CD4-positive, alpha-beta T cell (primary cell): ENCODE measurements around the gene RALGPS2. TPM values are rescaled to one million over a fixed set of nuclear protein-coding genes. Genes with fewer than 3 reads are reported as not detected.

Source experiments
- ATAC-seq: fragments of 200-7000 bp; cut with Tn5 transposase; one replicate; pipeline ENCODE4 v1.10.0; 2022; ENCODE audit warnings: mild to moderate bottlenecking; ENCODE audit not compliant: poor library complexity
- CTCF ChIA-PET: fragments of 350-600 bp; sonication (Branson Sonifier 250); formaldehyde crosslinking; loops from one replicate; lab custom pipeline; 2021; ENCODE audit warnings: antibody characterized with exemption, inconsistent platforms; lab: Charles Lee
- POLR2A ChIA-PET: fragments of 350-600 bp; sonication (Branson Sonifier 250); formaldehyde crosslinking; loops from one replicate; lab custom pipeline; 2021; ENCODE audit warnings: antibody characterized with exemption, inconsistent platforms; lab: Charles Lee
- DNase-seq, 14 experiments: peaks; one replicate each; pipeline ENCODE4 v3.0.0-alpha.2; 2013 to 2020; ENCODE audit warnings: mixed read lengths in 2 of 14
- H3K27ac ChIP-seq, 2 donors: one replicate each; pipeline versions ENCODE4 v1.5.1 to v1.7.0; 2013; ENCODE audit warnings: low read length in 2 of 2, low read depth in 1 of 2, mild to moderate bottlenecking in 1 of 2
- H3K27me3 ChIP-seq, 2 experiments: 1 replicate in 1 of 2; 2 replicates in 1 of 2; pipeline versions ENCODE4 v1.6.1 to v1.7.0; 2013; ENCODE audit warnings: low read length in 2 of 2, control low read depth in 1 of 2, mild to moderate bottlenecking in 1 of 2, moderate library complexity in 1 of 2; ENCODE audit not compliant: insufficient read depth in 2 of 2, control insufficient read depth in 1 of 2
- H3K36me3 ChIP-seq: one replicate; pipeline ENCODE4 v1.6.1; 2013; ENCODE audit warnings: low read length, control low read depth; ENCODE audit not compliant: insufficient read depth
- H3K4me1 ChIP-seq: one replicate; pipeline ENCODE4 v1.6.1; 2013; ENCODE audit warnings: low read length, control low read depth; ENCODE audit not compliant: insufficient read depth
- H3K4me3 ChIP-seq: one replicate; pipeline ENCODE4 v1.5.1; 2013; ENCODE audit warnings: mild to moderate bottlenecking, low read length, moderate library complexity
- H3K9me3 ChIP-seq, 2 experiments: 1 replicate in 1 of 2; 2 replicates in 1 of 2; pipeline versions ENCODE4 v1.6.1 to v1.7.0; 2013; ENCODE audit warnings: low read length in 2 of 2, mild to moderate bottlenecking in 2 of 2, control low read depth in 1 of 2, moderate library complexity in 1 of 2; ENCODE audit not compliant: control insufficient read depth in 1 of 2, insufficient read depth in 1 of 2
- H3K27ac Mint-ChIP-seq: one replicate; pipeline ENCODE4 v1.8.0; 2020; ENCODE audit warnings: mixed read lengths
- H3K27me3 Mint-ChIP-seq: one replicate; pipeline ENCODE4 v1.8.0; 2021; ENCODE audit warnings: mixed read lengths
- H3K36me3 Mint-ChIP-seq: one replicate; pipeline ENCODE4 v1.8.0; 2021; ENCODE audit warnings: low read depth, mixed read lengths
- H3K4me1 Mint-ChIP-seq: one replicate; pipeline ENCODE4 v1.8.0; 2021; ENCODE audit warnings: low read depth, mixed read lengths
- H3K4me3 Mint-ChIP-seq: one replicate; pipeline ENCODE4 v1.8.0; 2020; ENCODE audit warnings: mild to moderate bottlenecking, mixed read lengths
- H3K9me3 Mint-ChIP-seq: one replicate; pipeline ENCODE4 v1.8.0; 2020; ENCODE audit warnings: mixed read lengths
- CTCF ChIP-seq: fragments of 200-600 bp; IDR thresholded peaks from one replicate; pipeline ENCODE4 v1.8.0; 2022; ENCODE audit warnings: antibody characterized with exemption, mild to moderate bottlenecking
- intact Hi-C, 2 experiments: fragments of 100-400 bp; cut with DNase I in 1 of 2; cut with micrococcal nuclease in 1 of 2; formaldehyde crosslinking; loops; one replicate each; pipeline versions ENCODE4 v1.15.1 to v1.9.0; 2023 to 2025; cut with DNase I, micrococcal nuclease
- total RNA-seq, 174 experiments: library from RNA in 2 of 174; stranded (reverse) in 2 of 174; gene quantifications; one replicate each; pipeline ENCODE4 v1.2.3 and lab custom pipeline; 2021 to 2026

The RALGPS2 gene
- total RNA-seq, 2 experiments from 2014 or later = 8.6 to 10.8 TPM

DNA sequence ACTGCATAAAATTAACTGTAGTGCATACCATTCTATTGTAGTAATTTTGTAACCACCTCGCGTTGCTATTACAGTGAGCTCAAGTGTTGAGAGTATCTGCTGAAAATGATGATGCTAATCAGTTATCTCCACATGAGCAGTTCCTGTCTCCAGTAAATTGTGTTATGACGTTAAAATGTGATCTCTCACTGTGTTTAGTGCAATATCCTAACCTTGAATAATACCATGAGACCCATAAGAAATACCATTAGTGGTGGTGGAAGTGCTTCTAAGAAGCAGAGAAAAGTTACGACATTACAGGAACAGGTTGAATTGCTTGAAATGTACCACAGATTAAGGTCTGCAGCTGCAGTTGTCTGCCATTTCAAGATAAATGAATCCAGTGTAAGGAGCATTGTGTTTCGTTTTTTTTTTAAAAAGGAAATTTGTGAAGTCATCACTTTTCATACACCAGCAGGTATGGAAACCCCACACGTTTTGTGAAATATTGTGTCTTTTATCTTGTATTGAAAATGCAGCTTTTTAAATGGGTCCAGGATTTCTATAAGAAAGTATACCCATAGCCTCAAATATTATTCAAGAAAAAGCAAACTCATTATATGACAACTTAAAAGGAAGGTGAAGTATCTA, 73.3 kb downstream of the RALGPS2 start:
- Mint-ChIP-seq H3K27ac (no peak overlapping the region), H3K27me3 (no peaks in the 10 kb centered on the region), H3K4me1 (no peaks in the 10 kb centered on the region), H3K9me3 (peaks cover 3% of the 10 kb centered on the region), H3K36me3 (peaks cover 52% of the 10 kb centered on the region), H3K4me3 (no peak overlapping the region)
- ChIA-PET CTCF (interaction anchor here (0.6 to 1.4 kb wide), 2 partner anchors 14 to 66 kb away, joined by 3 to 5 read pairs; no protein-coding TSS in a partner anchor), POLR2A (no interaction called here)
- no peak for TF ChIP-seq CTCF
- intact Hi-C loops = no loop called here
- Histone ChIP-seq H3K36me3 (no peaks in the 10 kb centered on the region), H3K27ac (no peak overlapping the region), H3K9me3 (no peaks in the 10 kb centered on the region), H3K27me3 (no peaks in the 10 kb centered on the region), H3K4me1 (no peaks in the 10 kb centered on the region), H3K4me3 (no peak overlapping the region)
- no peak for DNase-seq
- ATAC-seq = no peak

DNA sequence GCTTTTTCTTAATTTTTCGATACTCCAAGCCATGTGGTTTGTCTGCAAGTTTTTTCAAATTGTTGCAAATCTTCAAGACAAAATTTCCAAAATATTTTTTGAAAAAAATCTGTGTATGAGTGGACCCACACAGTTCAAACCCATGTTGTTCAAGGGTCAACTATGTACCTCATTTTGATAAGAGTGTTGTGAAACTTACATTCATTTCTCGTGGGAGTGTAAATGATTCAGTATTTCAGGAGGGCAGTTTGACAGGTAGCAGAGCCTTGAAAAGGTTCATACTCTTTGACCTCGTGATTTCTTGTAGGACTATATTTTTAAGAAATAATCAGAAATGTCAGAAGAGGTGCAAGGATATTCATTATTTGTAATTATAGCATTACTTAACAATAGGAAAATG, 77.8 kb downstream of the RALGPS2 start:
- Mint-ChIP-seq H3K36me3 (peaks cover 30% of the 10 kb centered on the region), H3K4me1 (no peaks in the 10 kb centered on the region), H3K4me3 (no peak overlapping the region), H3K27me3 (no peaks in the 10 kb centered on the region), H3K9me3 (peaks cover 3% of the 10 kb centered on the region), H3K27ac (no peak overlapping the region)
- H3K36me3 ChIP-seq = no peaks in the 10 kb centered on the region
- no peak for TF ChIP-seq CTCF
- intact Hi-C loops = loop anchor here in 1 of 2 experiments (10.0 kb wide), 1 partner anchor 62 kb away; no protein-coding TSS in a partner anchor
- no peaks in the 10 kb centered on the region for H3K4me1 ChIP-seq
- H3K27ac ChIP-seq = no peak overlapping the region
- ATAC-seq = no peak
- H3K27me3 ChIP-seq = no peaks in the 10 kb centered on the region
- H3K4me3 ChIP-seq = no peak overlapping the region
- ChIA-PET POLR2A (no interaction called here), CTCF (no interaction called here)
- DNase-seq = no peak
- no peaks in the 10 kb centered on the region for H3K9me3 ChIP-seq

GRCh38 chr1:178806665-178807300, 81.7 kb downstream of the RALGPS2 start:
- CTCF ChIA-PET = no interaction called here
- peaks cover 27% of the 10 kb centered on the region for H3K36me3 Mint-ChIP-seq
- H3K4me3 Mint-ChIP-seq = no peak overlapping the region
- intact Hi-C loops = loop anchor here in 1 of 2 experiments (10.0 kb wide), 1 partner anchor 58 kb away; no protein-coding TSS in a partner anchor
- no peak for TF ChIP-seq CTCF
- no peak for ATAC-seq
- no peak overlapping the region for H3K27ac ChIP-seq
- H3K9me3 Mint-ChIP-seq = no peaks in the 10 kb centered on the region
- H3K27ac Mint-ChIP-seq = no peak overlapping the region
- no peak for DNase-seq
- H3K4me3 ChIP-seq = no peak overlapping the region
- no peaks in the 10 kb centered on the region for H3K27me3 Mint-ChIP-seq
- H3K4me1 ChIP-seq = no peaks in the 10 kb centered on the region
- POLR2A ChIA-PET = no interaction called here
- no peaks in the 10 kb centered on the region for H3K4me1 Mint-ChIP-seq
- no peaks in the 10 kb centered on the region for H3K9me3 ChIP-seq
- H3K27me3 ChIP-seq = no peaks in the 10 kb centered on the region
- no peaks in the 10 kb centered on the region for H3K36me3 ChIP-seq
